Left lung (tissue), 10 donors: ENCODE data around the gene STAT4. TPM values are rescaled to one million over a fixed set of nuclear protein-coding genes. Genes with fewer than 3 reads are reported as not detected.

Source experiments
- ATAC-seq: fragments of 200-7000 bp; cut with Tn5 transposase; one replicate; pipeline ENCODE4 v1.9.1; 2020; ENCODE audit warnings: moderate library complexity
- DNase-seq, 4 donors: peaks; one replicate each; pipeline ENCODE4 v3.0.0-alpha.2; 2013 to 2020
- H3K27ac ChIP-seq, 2 donors: fragments of 200-600 bp; sonication (generic) in 1 of 2; one replicate each; pipeline versions ENCODE4 v1.5.0 to v1.8.0; 2020 to 2021
- H3K27me3 ChIP-seq, 2 donors: fragments of 200-600 bp; sonication (generic) in 1 of 2; one replicate each; pipeline versions ENCODE4 v1.5.0 to v1.8.0; 2020 to 2021
- H3K36me3 ChIP-seq, 2 donors: fragments of 200-600 bp; sonication (generic) in 1 of 2; one replicate each; pipeline versions ENCODE4 v1.5.0 to v1.8.0; 2020 to 2021
- H3K4me1 ChIP-seq, 2 donors: fragments of 200-600 bp; one replicate each; pipeline ENCODE4 v1.8.0; 2021
- H3K4me3 ChIP-seq, 2 donors: fragments of 200-600 bp; sonication (generic) in 1 of 2; one replicate each; pipeline versions ENCODE4 v1.5.0 to v1.8.0; 2020 to 2021; ENCODE audit warnings: mild to moderate bottlenecking in 1 of 2
- H3K9me3 ChIP-seq, 2 donors: fragments of 200-600 bp; sonication (generic) in 1 of 2; one replicate each; pipeline versions ENCODE4 v1.5.0 to v1.8.0; 2020 to 2021
- CTCF ChIP-seq, 2 donors: fragments of 200-600 bp; sonication (generic) in 1 of 2; IDR thresholded peaks; one replicate each; pipeline versions ENCODE4 v1.5.0 to v1.8.0; 2021; ENCODE audit warnings: antibody characterized with exemption in 2 of 2
- intact Hi-C, 2 donors: fragments of 100-400 bp; cut with DNase I; formaldehyde crosslinking; loops; one replicate each; pipeline versions ENCODE4 v1.11.2 to v1.14.2; 2022
- polyA plus RNA-seq, 6 donors: library from polyadenylated mRNA; unstranded; fragments of 120-200 nt; gene quantifications; one replicate each; pipeline ENCODE4 v1.2.1, GENCODE V29; 2013; ENCODE audit not compliant: insufficient read length in 6 of 6
- total RNA-seq, 2 donors: library from RNA; stranded (reverse); fragmentation: NEBNext Ultra II Directional; extraction: Animal tissue kit (Norgen Biotek cat#: 25700); gene quantifications; one replicate each; pipeline ENCODE4 v1.2.1, GENCODE V29; 2021
- donor health status: DM: no; HTN: yes; CAD: no.
- donor health status: DM: no; HTN: no; CAD: no.

STAT4 gene
- total and polyA plus RNA-seq, 8 donors: 4.4 to 11.5 (median 7.4) TPM

- Histone ChIP-seq H3K27me3 (no peaks in the 10 kb centered on the region), H3K4me3 (peak within 1 kb of the TSS; percentile 92 to 93), H3K9me3 (no peaks in the 10 kb centered on the region), H3K27ac (peak within 1 kb of the TSS; percentile 89), H3K4me1 (peaks cover 16 to 54% of the 10 kb centered on the region in 2 donors), H3K36me3 (peaks cover 0 to 27% of the 10 kb centered on the region in 2 donors)
- intact Hi-C loops: no loop called here
- ATAC-seq (peak; percentile 98), DNase-seq (peak; percentile 92 to 96 (median 95))
- peak in 1 of 2 donors; percentile 10 for TF ChIP-seq CTCF (IDR thresholded peaks at IDR 0.05)
These were observed 136.7 kb downstream of the STAT4 start, which contains the start of gene STAT1 for GRCh38 chr2:191013932-191014652. TSS of gene STAT1 (minus strand) at chr2:191014171. CDS start at chr2:191010003, 4,168 bp downstream.

- DNase-seq (no peak), ATAC-seq (no peak)
- Histone ChIP-seq H3K27ac (peak overlapping the region; percentile 89), H3K36me3 (peaks cover 0 to 32% of the 10 kb centered on the region in 2 donors), H3K9me3 (no peaks in the 10 kb centered on the region), H3K27me3 (no peaks in the 10 kb centered on the region), H3K4me1 (peaks cover 16 to 50% of the 10 kb centered on the region in 2 donors), H3K4me3 (peak overlapping the region; percentile 92 to 93)
- intact Hi-C loops: no loop called here
- TF ChIP-seq CTCF (IDR thresholded peaks at IDR 0.05): no peak
These were observed 137.2 kb downstream of the STAT4 start for GRCh38 chr2:191013682-191013931.

GRCh38 chr2:191012845-191013681 lies 137.7 kb downstream of the STAT4 start:
- ATAC-seq (peak; percentile 36), DNase-seq (peak in 1 of 4 donors; percentile 30)
- intact Hi-C loops: no loop called here
- Histone ChIP-seq H3K36me3 (peaks cover 0 to 37% of the 10 kb centered on the region in 2 donors), H3K9me3 (no peaks in the 10 kb centered on the region), H3K27me3 (no peaks in the 10 kb centered on the region), H3K4me1 (peaks cover 16 to 52% of the 10 kb centered on the region in 2 donors), H3K27ac (peak overlapping the region; percentile 89), H3K4me3 (peak overlapping the region; percentile 92 to 93)
- no peak for TF ChIP-seq CTCF (IDR thresholded peaks at IDR 0.05)

GRCh38 chr2:191012346-191012745 lies 138.4 kb downstream of the STAT4 start:
- Histone ChIP-seq H3K9me3 (no peaks in the 10 kb centered on the region), H3K36me3 (peaks cover 0 to 44% of the 10 kb centered on the region in 2 donors), H3K4me1 (peaks cover 16 to 52% of the 10 kb centered on the region in 2 donors), H3K27me3 (no peaks in the 10 kb centered on the region), H3K4me3 (peak overlapping the region in 1 of 2 donors; percentile 92), H3K27ac (peak overlapping the region in 1 of 2 donors; percentile 89)
- intact Hi-C loops: no loop called here
- TF ChIP-seq CTCF (IDR thresholded peaks at IDR 0.05): no peak
- no peak for DNase-seq
- ATAC-seq: no peak
